ENCODE data around the gene BET1.
"Not testable (repeated sequence)": the region's sequence is repeated elsewhere in the genome, so short reads cannot be mapped to it uniquely, and the experiment has no call there.

Gene BET1
- total RNA-seq: 12.7 to 29.1 (median 17.0) reads per million in 17 experiments

GRCh38 chr7:94004024-94004951 lies at the start of gene BET1:
TSS of gene BET1 (minus strand) at chr7:94004355. CDS start at chr7:94004216, 139 bp downstream.
- peak; percentile 97 to 98 (median 97) for DNase-seq

- DNase-seq: no peak
These were observed 49.4 kb upstream of the BET1 start for GRCh38 chr7:94053532-94053931.

GRCh38 chr7:94052398-94053180 lies 48.4 kb upstream of the BET1 start:
- DNase-seq: no peak

- DNase-seq: peak; percentile 42 to 80 (median 70)
These were observed 45.9 kb upstream of the BET1 start for GRCh38 chr7:94050046-94050445.

- DNase-seq: no peak
These were observed 45.5 kb upstream of the BET1 start for GRCh38 chr7:94049615-94050014.

GRCh38 chr7:94048755-94049154 lies 44.6 kb upstream of the BET1 start:
- DNase-seq: no peak

- peak; percentile 41 to 76 (median 56) for DNase-seq
These were observed 43.8 kb upstream of the BET1 start for GRCh38 chr7:94047956-94048355.

- peak; percentile 21 to 79 (median 53) for DNase-seq
These were observed 41.4 kb upstream of the BET1 start for GRCh38 chr7:94045581-94045980.

GRCh38 chr7:94044806-94045205 lies 40.7 kb upstream of the BET1 start:
- DNase-seq: no peak

- DNase-seq: peak; percentile 28 to 89 (median 58)
These were observed 39.1 kb upstream of the BET1 start for GRCh38 chr7:94043299-94043698.

- DNase-seq: no peak
These were observed 38.2 kb upstream of the BET1 start for GRCh38 chr7:94042381-94042780.

GRCh38 chr7:94041529-94041928 lies 37.4 kb upstream of the BET1 start:
- DNase-seq: no peak

- DNase-seq: no peak
These were observed 36.1 kb upstream of the BET1 start for GRCh38 chr7:94040254-94040653.

GRCh38 chr7:94039368-94040035 lies 35.3 kb upstream of the BET1 start:
- DNase-seq: no peak

GRCh38 chr7:94031865-94032264 lies 27.7 kb upstream of the BET1 start:
- DNase-seq: no peak

- DNase-seq: no peak
These were observed 26.5 kb upstream of the BET1 start for GRCh38 chr7:94030634-94031033.

- peak in 2 of 4 experiments; percentile 40 to 56 for DNase-seq
These were observed 25.8 kb upstream of the BET1 start for GRCh38 chr7:94029976-94030375.

GRCh38 chr7:94028768-94029167 lies 24.6 kb upstream of the BET1 start:
- DNase-seq: peak in 2 of 4 experiments; percentile 21 to 30

- DNase-seq: not testable (repeated sequence)
These were observed 22.5 kb upstream of the BET1 start for GRCh38 chr7:94026619-94027018.

GRCh38 chr7:94022550-94022949 lies 18.4 kb upstream of the BET1 start:
- peak; percentile 3 to 42 (median 19) for DNase-seq

- no peak for DNase-seq
These were observed 12.6 kb upstream of the BET1 start for GRCh38 chr7:94016786-94017185.

- no peak for DNase-seq
These were observed 11.4 kb upstream of the BET1 start for GRCh38 chr7:94015538-94015937.

- DNase-seq: no peak
These were observed 8.6 kb upstream of the BET1 start for GRCh38 chr7:94012746-94013145.

Measured in suppressor macrophage (primary cell).